IPS DF 6.9 (cell line): Measurements from ENCODE around the gene KIF24.
"Not testable (repeated sequence)": the region's sequence is repeated elsewhere in the genome, so short reads cannot be mapped to it uniquely, and the experiment has no call there.

ENCODE experiments used
- DNase-seq: peaks from one replicate; pipeline ENCODE4 v3.0.0-alpha.2; 2013; ENCODE audit warnings: low read depth, low spot score
- H3K27ac ChIP-seq: one replicate; pipeline ENCODE4 v1.5.1; 2013; ENCODE audit warnings: low read length, control low read depth
- H3K27me3 ChIP-seq: 2 replicates; pipeline ENCODE4 v1.6.1; 2013; ENCODE audit warnings: mild to moderate bottlenecking, low read length; ENCODE audit not compliant: control insufficient read depth, insufficient read depth
- H3K36me3 ChIP-seq: 2 replicates; pipeline ENCODE4 v1.6.1; 2013; ENCODE audit warnings: low read length; ENCODE audit not compliant: control insufficient read depth, insufficient read depth
- H3K4me1 ChIP-seq: 2 replicates; pipeline ENCODE4 v1.6.1; 2013; ENCODE audit warnings: low read length; ENCODE audit not compliant: control insufficient read depth, insufficient read depth
- H3K4me3 ChIP-seq: 2 replicates; pipeline ENCODE4 v1.5.1; 2013; ENCODE audit warnings: mild to moderate bottlenecking, low read length
- H3K9me3 ChIP-seq: 2 replicates; pipeline ENCODE4 v1.6.1; 2013; ENCODE audit warnings: low read length, inconsistent platforms; ENCODE audit not compliant: control insufficient read depth, insufficient read depth
- WGBS: extraction: QIAGEN DNeasy Blood & Tissue Kit; methylation state at CpG from one replicate; pipeline ENCODE4 v1.1.7; 2013; ENCODE audit warnings: mixed read lengths, missing lambda C conversion rate; ENCODE audit not compliant: insufficient read length, insufficient coverage; 5-methylcytosine and 5-hydroxymethylcytosine counted together

Gene KIF24

DNA sequence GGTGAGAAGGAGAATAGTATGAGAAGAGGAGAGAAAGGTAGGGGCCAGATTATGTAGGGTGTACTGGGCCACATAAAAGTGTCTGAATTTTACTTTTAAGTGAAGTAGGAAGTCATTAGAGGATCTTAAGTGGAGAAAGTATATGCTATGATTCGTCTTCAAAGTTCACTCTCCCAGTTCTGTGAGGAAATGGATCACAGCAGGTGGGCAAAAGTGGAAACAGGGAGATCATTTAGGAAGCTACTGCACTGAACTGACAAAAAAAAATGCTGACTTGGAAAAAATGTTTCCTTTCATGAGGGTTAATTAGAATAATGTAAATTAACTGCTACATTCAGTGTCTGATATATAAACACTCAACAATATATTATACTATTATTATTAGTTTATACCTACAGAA lies 2.4 kb downstream of the KIF24 start:
- no peak for DNase-seq

DNA sequence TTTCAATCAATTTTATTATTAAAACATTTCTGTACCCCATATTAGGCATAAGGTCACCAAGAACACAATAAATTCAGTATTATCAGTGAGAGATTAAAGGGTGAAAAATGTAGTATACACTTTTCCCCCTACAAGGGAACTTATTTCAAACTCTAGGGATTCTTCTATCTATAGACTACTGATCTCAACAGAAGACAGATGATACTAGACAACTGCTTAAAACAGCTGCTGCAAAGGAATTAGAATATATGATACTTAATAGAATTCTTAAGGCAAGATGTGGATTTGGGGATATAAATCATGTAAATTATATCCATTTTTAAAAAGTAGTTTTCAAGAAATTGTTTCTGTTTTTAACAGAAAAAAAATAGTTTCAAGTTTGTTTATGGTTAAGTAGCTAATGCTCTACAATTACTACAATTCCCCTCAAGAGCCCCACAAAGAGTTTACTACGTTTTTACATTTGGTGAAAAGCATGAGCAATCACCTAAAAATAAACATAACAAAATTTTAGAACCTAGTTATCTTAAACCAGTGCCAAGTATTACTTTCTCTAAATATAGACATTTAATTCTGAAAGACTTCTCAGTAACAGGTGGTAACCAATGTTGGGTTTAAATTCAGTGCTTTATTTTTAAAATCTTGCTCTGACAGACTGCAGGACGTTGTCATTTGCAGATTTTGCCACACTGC lies 6.0 kb downstream of the KIF24 start:
- no peaks in the 10 kb centered on the region; the same call in 1 of the 2 replicates for H3K4me1 ChIP-seq
- no peak for DNase-seq
- H3K27ac ChIP-seq: no peak overlapping the region
- no peaks in the 10 kb centered on the region for H3K9me3 ChIP-seq
- H3K27me3 ChIP-seq: no peaks in the 10 kb centered on the region
- H3K36me3 ChIP-seq: no peaks in the 10 kb centered on the region; the same call in 1 of the 2 replicates
- no CpG with 5 or more reads among the region's 2 CpGs for WGBS
- H3K4me3 ChIP-seq: no peak overlapping the region

More for the DNA sequence above, 2.4 kb downstream of the KIF24 start:
- Histone ChIP-seq H3K36me3 (no peaks in the 10 kb centered on the region), H3K4me1 (no peaks in the 10 kb centered on the region; the same call in 1 of the 2 replicates), H3K9me3 (no peaks in the 10 kb centered on the region), H3K4me3 (no peak overlapping the region), H3K27ac (no peak overlapping the region), H3K27me3 (no peaks in the 10 kb centered on the region)
- no CpG with 5 or more reads among the region's 1 CpG for WGBS

DNA sequence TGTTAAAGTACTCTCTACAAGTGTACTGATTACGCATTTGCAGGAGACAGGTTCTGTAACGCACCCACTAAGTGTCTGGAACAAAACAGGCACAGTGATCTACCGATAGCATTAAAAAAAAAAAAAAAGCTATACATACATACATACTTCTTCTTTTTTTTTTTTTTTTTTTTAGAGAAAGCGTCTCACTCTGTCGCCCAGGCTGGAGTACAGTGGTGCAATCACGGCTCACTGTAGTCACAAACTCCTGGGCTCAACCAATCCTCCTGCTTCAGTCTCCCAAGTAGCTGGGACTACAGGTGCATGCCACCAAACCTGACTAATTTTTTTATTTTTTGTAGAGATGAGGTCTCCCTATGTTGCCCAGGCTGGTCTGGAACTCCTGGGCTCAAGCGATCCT lies 7.6 kb downstream of the KIF24 start:
- no peak for DNase-seq
- WGBS: no CpG with 5 or more reads among the region's 7 CpGs

DNA sequence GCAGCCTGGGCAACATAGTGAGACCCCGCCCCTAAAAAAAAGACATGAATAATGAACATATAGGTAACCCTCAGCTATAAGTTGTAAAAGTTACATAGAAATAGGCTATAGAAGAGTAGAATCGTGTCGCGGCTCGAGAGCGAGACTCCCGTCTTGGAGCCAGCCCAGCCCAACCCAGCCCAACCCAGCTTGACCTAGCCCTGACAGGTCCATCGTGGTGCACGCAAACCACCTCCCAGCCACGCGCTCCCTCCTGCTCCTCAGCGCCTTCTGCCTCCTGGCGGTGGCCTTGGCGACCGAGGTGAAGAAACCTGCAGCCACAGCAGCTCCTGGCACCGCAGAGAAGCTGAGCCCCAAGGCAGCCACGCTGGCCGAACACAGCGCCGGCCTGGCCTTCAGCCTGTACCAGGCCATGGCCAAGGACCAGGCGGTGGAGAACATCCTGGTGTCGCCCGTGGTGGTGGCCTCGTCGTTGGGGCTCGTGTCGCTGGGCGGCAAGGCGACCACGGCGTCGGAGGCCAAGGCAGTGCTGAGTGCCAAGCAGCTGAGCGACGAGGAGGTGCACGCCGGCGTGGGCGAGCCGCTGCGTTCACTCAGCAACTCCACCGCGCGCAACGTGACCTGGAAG lies 10.8 kb downstream of the KIF24 start:
- no peaks in the 10 kb centered on the region for H3K9me3 ChIP-seq
- no peak overlapping the region for H3K27ac ChIP-seq
- no peak overlapping the region for H3K4me3 ChIP-seq
- no CpG with 5 or more reads among the region's 44 CpGs for WGBS
- no peaks in the 10 kb centered on the region for H3K27me3 ChIP-seq
- no peaks in the 10 kb centered on the region for H3K4me1 ChIP-seq
- H3K36me3 ChIP-seq: no peaks in the 10 kb centered on the region; the same call in 1 of the 2 replicates
- DNase-seq: no peak

More for the DNA sequence above, 7.6 kb downstream of the KIF24 start:
- H3K4me1 ChIP-seq: no peaks in the 10 kb centered on the region
- H3K36me3 ChIP-seq: no peaks in the 10 kb centered on the region; the same call in 1 of the 2 replicates
- no peak overlapping the region for H3K27ac ChIP-seq
- no peaks in the 10 kb centered on the region for H3K27me3 ChIP-seq
- no peaks in the 10 kb centered on the region for H3K9me3 ChIP-seq
- H3K4me3 ChIP-seq: no peak overlapping the region

DNA sequence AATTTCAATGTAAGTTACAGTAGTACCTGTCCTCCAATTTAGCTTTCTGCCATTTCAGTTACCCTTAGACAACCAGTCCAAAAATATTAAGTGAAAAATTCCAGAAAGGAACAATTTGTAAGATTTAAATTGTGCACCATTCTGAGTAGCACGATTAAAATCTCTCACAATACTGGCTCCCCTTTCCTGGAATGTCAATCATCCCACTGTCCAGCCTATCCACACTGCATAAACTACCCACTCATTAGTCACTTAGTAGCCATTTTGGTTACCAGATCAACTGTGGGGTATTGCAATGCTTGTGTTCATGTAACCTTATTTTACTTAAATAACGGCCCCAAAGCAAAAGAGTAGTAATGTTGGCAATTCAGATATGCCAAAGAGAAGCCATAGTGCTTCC lies 11.6 kb downstream of the KIF24 start:
- Histone ChIP-seq H3K27me3 (no peaks in the 10 kb centered on the region), H3K36me3 (no peaks in the 10 kb centered on the region; the same call in 1 of the 2 replicates), H3K4me3 (no peak overlapping the region), H3K4me1 (no peaks in the 10 kb centered on the region), H3K27ac (no peak overlapping the region), H3K9me3 (no peaks in the 10 kb centered on the region)
- no peak for DNase-seq
- WGBS: no CpG with 5 or more reads among the region's 2 CpGs

DNA sequence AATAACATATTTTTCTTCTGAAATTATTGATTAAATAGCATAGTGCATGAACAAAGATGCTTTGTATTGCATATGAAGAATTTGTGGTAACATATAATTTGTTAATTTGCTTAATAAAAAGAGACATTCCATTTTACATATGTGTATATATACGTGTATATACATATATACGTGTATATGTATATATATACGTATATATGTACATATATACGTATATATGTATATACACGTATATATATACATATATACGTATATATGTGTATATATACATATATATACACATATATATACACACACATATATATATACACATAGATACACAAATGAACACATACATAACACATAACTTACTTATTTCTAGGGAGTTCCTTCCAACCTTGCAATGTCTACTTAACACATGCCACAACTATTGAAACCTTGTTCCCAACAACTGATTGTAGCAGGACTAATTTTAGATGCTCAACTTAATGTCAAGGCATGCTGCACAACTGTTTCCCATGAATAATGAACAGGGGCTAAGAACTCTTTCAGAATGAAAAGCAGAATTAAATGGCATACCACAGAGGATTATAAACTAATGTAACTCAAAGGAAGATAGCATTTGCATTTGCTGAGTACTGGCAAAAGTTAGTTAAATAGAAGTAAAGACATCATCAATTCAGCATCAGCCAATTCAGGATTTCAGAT lies 17.4 kb downstream of the KIF24 start:
- H3K36me3 ChIP-seq: no peaks in the 10 kb centered on the region
- no peaks in the 10 kb centered on the region for H3K4me1 ChIP-seq
- WGBS: no CpG with 5 or more reads among the region's 6 CpGs
- H3K4me3 ChIP-seq: no peak overlapping the region
- DNase-seq: no peak
- no peak overlapping the region for H3K27ac ChIP-seq
- no peaks in the 10 kb centered on the region for H3K9me3 ChIP-seq
- no peaks in the 10 kb centered on the region for H3K27me3 ChIP-seq

DNA sequence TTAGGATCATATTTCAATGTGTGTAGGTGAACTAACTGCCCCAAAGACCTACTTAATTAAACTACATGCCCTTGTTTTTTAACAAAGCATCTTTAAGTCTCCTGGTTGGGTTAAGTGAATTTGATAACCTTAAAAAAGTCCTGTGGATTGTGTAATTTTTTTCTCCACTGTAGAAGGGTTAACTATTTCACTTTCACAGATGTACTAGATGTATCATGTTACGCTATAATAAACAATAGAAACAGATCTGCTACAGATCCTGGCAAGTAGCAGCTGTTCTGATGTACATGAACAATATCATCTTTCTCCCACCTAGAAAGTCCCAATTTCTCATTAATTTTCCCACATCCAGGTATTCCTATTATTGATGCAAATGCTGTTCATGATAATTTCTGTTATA lies 18.9 kb downstream of the KIF24 start:
- no peaks in the 10 kb centered on the region for H3K36me3 ChIP-seq
- no peaks in the 10 kb centered on the region for H3K4me1 ChIP-seq
- H3K27ac ChIP-seq: no peak overlapping the region
- no CpG with 5 or more reads among the region's 1 CpG for WGBS
- no peaks in the 10 kb centered on the region for H3K27me3 ChIP-seq
- no peak for DNase-seq
- no peak overlapping the region for H3K4me3 ChIP-seq
- H3K9me3 ChIP-seq: no peaks in the 10 kb centered on the region

DNA sequence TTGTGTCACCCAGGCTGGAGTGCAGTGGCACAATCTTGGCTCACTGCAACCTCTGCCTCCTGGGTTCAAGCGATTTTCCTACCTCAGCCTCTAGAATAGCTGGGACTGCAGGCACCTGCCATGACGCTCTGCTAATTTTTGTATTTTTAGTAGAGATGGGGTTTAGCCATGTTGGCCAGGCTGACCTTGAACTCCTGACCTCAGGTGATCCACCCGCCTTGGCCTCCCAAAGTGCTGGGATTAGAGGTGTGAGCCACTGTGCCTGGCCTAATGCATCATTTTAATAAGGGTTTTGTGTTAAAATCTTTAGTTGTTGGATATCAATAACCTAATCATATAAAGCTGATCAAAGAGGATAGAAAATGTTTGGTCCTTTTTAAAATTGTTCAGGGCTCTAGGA lies 20.8 kb downstream of the KIF24 start:
- H3K27me3 ChIP-seq, H3K9me3 ChIP-seq, H3K4me3 ChIP-seq, H3K27ac ChIP-seq, H3K4me1 ChIP-seq, H3K36me3 ChIP-seq, DNase-seq: not testable (repeated sequence)
- no CpG with 5 or more reads among the region's 3 CpGs for WGBS

DNA sequence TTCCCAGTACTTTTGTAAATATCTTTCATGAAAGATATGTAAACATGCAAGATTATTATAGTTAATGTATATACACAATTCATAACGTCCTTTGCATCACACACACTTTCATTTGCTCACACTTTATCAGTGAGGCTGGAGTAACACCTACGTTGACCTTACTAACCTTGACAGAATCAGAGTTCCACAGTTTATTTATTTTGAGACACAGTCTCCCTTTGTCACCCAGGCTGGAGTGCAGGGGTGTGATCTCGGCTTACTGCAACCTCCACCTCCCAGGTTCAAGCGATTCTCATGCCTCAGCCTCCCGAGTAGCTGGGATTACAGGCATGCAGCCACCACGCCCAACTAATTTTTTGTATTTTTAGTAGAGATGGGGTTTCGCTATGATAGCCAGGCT lies 28.0 kb downstream of the KIF24 start:
- WGBS: no CpG with 5 or more reads among the region's 7 CpGs
- not testable (repeated sequence) for H3K36me3 ChIP-seq, H3K27ac ChIP-seq, H3K4me3 ChIP-seq, H3K27me3 ChIP-seq, H3K4me1 ChIP-seq, DNase-seq, H3K9me3 ChIP-seq

DNA sequence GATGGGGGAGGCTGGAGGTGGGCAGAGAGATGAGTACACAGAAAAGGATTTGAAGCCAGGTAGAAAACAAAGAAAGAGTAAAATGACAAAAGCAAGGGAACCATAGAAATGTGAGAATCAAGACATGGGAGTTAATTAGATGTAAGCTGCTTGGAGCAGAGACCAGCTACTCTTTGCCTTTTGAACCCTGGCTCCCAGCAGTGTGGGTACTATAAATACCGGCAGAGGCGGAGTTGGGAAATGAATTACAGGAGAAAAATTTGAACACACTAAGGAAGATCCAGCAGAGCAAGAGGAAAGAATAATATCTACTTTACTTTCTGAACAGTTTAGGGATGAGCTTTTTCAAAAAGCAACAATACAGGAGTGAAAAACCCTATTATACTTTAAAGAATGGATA lies 36.5 kb downstream of the KIF24 start:
- no peaks in the 10 kb centered on the region for H3K9me3 ChIP-seq
- H3K27ac ChIP-seq: no peak overlapping the region
- H3K27me3 ChIP-seq: no peaks in the 10 kb centered on the region
- DNase-seq: no peak
- no peak overlapping the region for H3K4me3 ChIP-seq
- no CpG with 5 or more reads among the region's 2 CpGs for WGBS
- no peaks in the 10 kb centered on the region for H3K4me1 ChIP-seq
- H3K36me3 ChIP-seq: no peaks in the 10 kb centered on the region
